Measurements from ENCODE around the gene SRPX. TPM values are rescaled to one million over a fixed set of nuclear protein-coding genes. Genes with fewer than 3 reads are reported as not detected.
A peak's percentile ranks its signal among the peaks of the same experiment; 100 is the strongest.

Gene SRPX
- total RNA-seq: 100 to 1,000 TPM in 2 of 4 donors, 10 to 100 TPM in 2; 47.5 to 135 (median 107) TPM

DNA sequence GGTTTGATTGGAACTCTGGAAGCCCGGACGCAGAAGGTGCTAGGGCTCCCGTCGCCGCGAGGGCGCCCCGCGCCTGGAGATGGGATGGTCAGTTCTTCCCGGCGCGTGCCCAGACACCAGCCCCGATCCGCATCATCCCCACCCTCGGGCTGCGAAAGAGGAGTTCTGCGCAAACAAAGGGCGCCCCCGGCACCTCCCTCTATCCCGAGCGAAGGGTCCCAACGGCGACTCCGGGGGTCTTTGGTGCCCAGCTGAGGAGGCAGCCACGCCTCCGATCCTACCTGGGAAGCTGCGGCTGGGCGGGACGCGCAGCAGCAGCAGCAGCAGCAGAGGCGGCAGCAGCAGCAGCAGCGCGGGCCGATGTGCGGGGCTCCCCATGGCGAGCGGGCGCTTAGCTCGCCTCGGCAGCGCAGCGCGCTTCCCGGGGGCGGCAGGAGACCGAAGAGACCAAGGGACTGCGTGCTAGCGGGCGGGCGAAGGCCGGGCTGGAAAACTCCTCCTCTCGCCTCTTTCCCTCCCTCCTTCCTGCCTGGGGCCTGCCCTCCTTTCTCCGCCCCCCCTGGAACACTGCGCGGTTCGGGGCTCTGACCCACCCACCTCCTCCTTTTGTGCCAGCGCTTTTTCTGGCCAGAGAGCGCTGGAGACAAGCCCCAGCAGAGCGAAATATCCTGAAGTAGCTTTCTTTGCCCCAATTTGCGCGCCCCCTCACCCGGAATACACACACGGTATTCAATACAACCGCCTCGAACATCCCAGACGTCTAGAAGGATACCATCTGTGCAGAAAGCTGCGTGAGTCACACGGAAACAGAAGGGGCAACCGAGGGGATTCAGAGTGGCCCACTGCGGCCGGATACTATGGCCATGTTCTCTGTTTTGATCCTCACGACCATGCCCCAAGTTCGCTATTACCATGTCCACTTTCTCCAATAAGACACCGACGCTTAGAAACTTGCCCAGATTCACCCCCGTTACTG lies at the start of gene SRPX:
Gene SRPX (minus strand): TSS at position 457 of the 976 bp plus-strand sequence. CDS start 79 bp downstream, at position 378.
- H3K27me3 ChIP-seq: no peaks in the 10 kb centered on the region
- TF ChIP-seq CTCF (IDR thresholded peaks at IDR 0.05) (no peak), POLR2A (IDR thresholded peaks at IDR 0.05) (no peak)
- H3K9me3 ChIP-seq: no peaks in the 10 kb centered on the region
- no peak within 1 kb of the TSS for H3K27ac ChIP-seq
- no peaks in the 10 kb centered on the region for H3K4me1 ChIP-seq
- H3K4me3 ChIP-seq (replicated peaks in 1 of 3): peak within 1 kb of the TSS in 1 of 3 donors; percentile 34
- intact Hi-C loops (cut with DNase I): no loop called here
- peak in 1 of 2 donors; percentile 12 for DNase-seq
- H3K36me3 ChIP-seq: no peaks in the 10 kb centered on the region
- 7 to 21% methylated on average over 19 of the region's 76 CpGs for WGBS, 2 donors

DNA sequence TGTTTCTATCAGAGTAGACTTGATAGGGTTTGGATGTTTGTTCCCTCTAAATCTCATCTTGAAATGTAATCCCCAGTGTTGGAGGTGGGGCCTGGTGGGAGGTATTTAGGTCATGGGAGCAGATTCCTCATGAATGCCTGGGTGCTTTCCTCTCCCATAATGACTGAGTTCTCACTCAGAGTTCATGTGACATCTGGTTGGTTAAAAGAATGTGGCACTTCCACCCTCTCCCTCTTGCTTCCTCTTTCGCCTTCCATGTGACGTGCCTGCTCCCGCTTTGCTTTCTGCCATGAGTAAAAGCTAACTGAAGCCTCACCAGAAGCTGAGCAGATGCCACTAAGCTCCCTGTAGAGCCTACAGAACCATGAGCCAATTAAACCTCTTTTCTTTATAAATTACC lies 47.3 kb upstream of the SRPX start:
- Histone ChIP-seq H3K27me3 (no peaks in the 10 kb centered on the region), H3K9me3 (no peaks in the 10 kb centered on the region), H3K4me3 (replicated peaks in 1 of 3) (no peak overlapping the region), H3K4me1 (no peaks in the 10 kb centered on the region), H3K36me3 (no peaks in the 10 kb centered on the region), H3K27ac (no peak overlapping the region)
- TF ChIP-seq POLR2A (IDR thresholded peaks at IDR 0.05) (no peak), CTCF (IDR thresholded peaks at IDR 0.05) (no peak)
- intact Hi-C loops (cut with DNase I): no loop called here
- no peak for DNase-seq
- WGBS, 2 donors: 96 to 97% methylated on average over 3 of the region's 3 CpGs

GRCh38 chrX:38262715-38263620 lies 42.3 kb upstream of the SRPX start:
- no peaks in the 10 kb centered on the region for H3K9me3 ChIP-seq
- no peaks in the 10 kb centered on the region for H3K27me3 ChIP-seq
- WGBS, 2 donors: 53 to 68% methylated on average over 9 of the region's 9 CpGs
- H3K4me1 ChIP-seq: no peaks in the 10 kb centered on the region
- H3K27ac ChIP-seq: no peak overlapping the region
- intact Hi-C loops (cut with DNase I): no loop called here
- H3K36me3 ChIP-seq: no peaks in the 10 kb centered on the region
- no peak for TF ChIP-seq CTCF (IDR thresholded peaks at IDR 0.05)
- TF ChIP-seq POLR2A (IDR thresholded peaks at IDR 0.05): no peak
- DNase-seq: peak in 1 of 2 donors; percentile 1
- H3K4me3 ChIP-seq (replicated peaks in 1 of 3): no peak overlapping the region

DNA sequence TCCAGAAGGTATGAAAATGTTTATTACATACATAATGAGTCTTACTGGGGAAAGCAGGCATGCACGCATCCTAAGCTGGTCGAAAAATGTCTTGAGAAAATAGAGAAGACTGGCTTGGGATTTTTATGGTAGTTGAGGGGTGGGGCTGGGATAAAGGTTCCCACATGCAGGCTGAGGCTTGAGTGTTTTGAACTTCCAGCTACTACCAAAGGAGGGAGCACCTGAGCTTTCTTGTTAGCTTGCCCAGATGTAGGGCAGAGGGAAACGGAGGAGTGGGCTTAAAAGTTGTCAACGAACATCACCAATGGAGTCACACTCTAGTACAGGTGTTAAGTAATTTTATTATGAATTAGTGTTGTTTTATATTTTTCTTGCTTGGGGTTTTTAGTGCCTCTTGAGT lies 39.6 kb upstream of the SRPX start:
- no peak overlapping the region for H3K27ac ChIP-seq
- no peaks in the 10 kb centered on the region for H3K9me3 ChIP-seq
- no peak for TF ChIP-seq POLR2A (IDR thresholded peaks at IDR 0.05)
- no peak for TF ChIP-seq CTCF (IDR thresholded peaks at IDR 0.05)
- H3K4me3 ChIP-seq (replicated peaks in 1 of 3): no peak overlapping the region
- no peak for DNase-seq
- H3K36me3 ChIP-seq: no peaks in the 10 kb centered on the region
- intact Hi-C loops (cut with DNase I): no loop called here
- H3K27me3 ChIP-seq: no peaks in the 10 kb centered on the region
- no peaks in the 10 kb centered on the region for H3K4me1 ChIP-seq
- 55 to 68% methylated on average over 4 of the region's 4 CpGs for WGBS, 2 donors
